ENCODE results near the gene TNNT3. TPM values are rescaled to one million over a fixed set of nuclear protein-coding genes. Genes with fewer than 3 reads are reported as not detected.

Gene TNNT3
- total and polyA plus RNA-seq, 8 donors, result 1.7 to 4.4 (median 2.5) TPM

GRCh38 chr11:1959786-1960185, 40.3 kb downstream of the TNNT3 start:
- Histone ChIP-seq H3K4me1 (no peaks in the 10 kb centered on the region), H3K36me3 (no peaks in the 10 kb centered on the region), H3K4me3 (no peak overlapping the region), H3K27me3 (no peaks in the 10 kb centered on the region), H3K27ac (no peak overlapping the region), H3K9me3 (no peaks in the 10 kb centered on the region)
- DNase-seq (peak in 1 of 4 donors; percentile 54), ATAC-seq (no peak)
- no peak for TF ChIP-seq CTCF (IDR thresholded peaks at IDR 0.05)
- intact Hi-C loops (cut with DNase I), result no loop called here

GRCh38 chr11:1963864-1964263, 44.4 kb downstream of the TNNT3 start:
- Histone ChIP-seq H3K4me1 (no peaks in the 10 kb centered on the region), H3K9me3 (no peaks in the 10 kb centered on the region), H3K27ac (no peak overlapping the region), H3K27me3 (no peaks in the 10 kb centered on the region), H3K36me3 (no peaks in the 10 kb centered on the region), H3K4me3 (no peak overlapping the region)
- no peak for TF ChIP-seq CTCF (IDR thresholded peaks at IDR 0.05)
- no peak for ATAC-seq
- intact Hi-C loops (cut with DNase I), result no loop called here
- DNase-seq, result peak in 1 of 4 donors; percentile 49

- ATAC-seq (peak; percentile 51), DNase-seq (no peak)
- no peaks in the 10 kb centered on the region for H3K36me3 ChIP-seq
- no peaks in the 10 kb centered on the region for H3K27me3 ChIP-seq
- no peaks in the 10 kb centered on the region for H3K9me3 ChIP-seq
- no peak for TF ChIP-seq CTCF (IDR thresholded peaks at IDR 0.05)
- no peak overlapping the region for H3K4me3 ChIP-seq
- H3K4me1 ChIP-seq, result no peaks in the 10 kb centered on the region
- no peak overlapping the region for H3K27ac ChIP-seq
- intact Hi-C loops (cut with DNase I), result no loop called here
These were observed 44.8 kb downstream of the TNNT3 start for GRCh38 chr11:1964348-1964747.

DNA sequence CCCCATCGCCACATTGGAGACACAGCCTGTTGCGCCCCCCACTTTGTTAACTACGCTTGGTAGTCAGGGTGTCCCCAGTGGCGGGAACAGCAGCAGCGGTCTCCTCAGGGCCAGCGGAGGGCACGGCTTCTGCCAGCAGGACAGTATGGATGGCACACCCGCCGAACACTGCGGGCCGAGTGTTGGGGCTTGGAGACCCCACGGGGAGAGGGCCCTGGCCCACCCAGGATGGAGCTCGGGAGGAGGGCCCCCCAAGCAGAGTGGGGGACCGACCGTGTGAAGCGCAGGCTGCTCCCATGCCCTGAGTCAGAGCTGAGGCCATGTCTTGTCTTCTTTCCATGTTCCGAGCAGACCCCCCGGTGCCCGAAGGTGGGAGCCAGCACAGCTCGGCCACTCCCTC, 45.5 kb downstream of the TNNT3 start:
- DNase-seq, result no peak
- Histone ChIP-seq H3K4me1 (no peaks in the 10 kb centered on the region), H3K9me3 (no peaks in the 10 kb centered on the region), H3K27ac (no peak overlapping the region), H3K4me3 (no peak overlapping the region), H3K36me3 (no peaks in the 10 kb centered on the region), H3K27me3 (no peaks in the 10 kb centered on the region)
- intact Hi-C loops (cut with DNase I), result no loop called here
- no peak for TF ChIP-seq CTCF (IDR thresholded peaks at IDR 0.05)
- ATAC-seq, result no peak

GRCh38 chr11:1966531-1966930, 47.0 kb downstream of the TNNT3 start:
- TF ChIP-seq CTCF (IDR thresholded peaks at IDR 0.05), result no peak
- H3K9me3 ChIP-seq, result no peaks in the 10 kb centered on the region
- H3K4me3 ChIP-seq, result no peak overlapping the region
- no peaks in the 10 kb centered on the region for H3K27me3 ChIP-seq
- H3K36me3 ChIP-seq, result no peaks in the 10 kb centered on the region
- no peaks in the 10 kb centered on the region for H3K4me1 ChIP-seq
- no peak overlapping the region for H3K27ac ChIP-seq
- no peak for DNase-seq
- ATAC-seq, result no peak
- intact Hi-C loops (cut with DNase I), result no loop called here

Data from left lung (tissue), 10 donors.